GM12878 (cell line): ENCODE measurements around the gene VMO1. TPM values are rescaled to one million over a fixed set of nuclear protein-coding genes. Genes with fewer than 3 reads are reported as not detected.

Experiments
- ATAC-seq: fragments of 200-7000 bp; cut with Tn5 transposase; 3 replicates; pipeline ENCODE4 v1.9.1; 2020; ENCODE audit warnings: mild to moderate bottlenecking, moderate library complexity
- BruUV-seq: library from RNA; stranded (reverse); fragments of 400-500 nt; replicated peaks from 2 replicates; lab custom pipeline; 2021; lab: Mats Ljungman, UMichigan
- CTCF ChIA-PET: fragments of 300-600 bp; sonication (Branson Sonifier 250); formaldehyde crosslinking; extraction: SDS; loops from one replicate; lab custom pipeline; 2021; ENCODE audit warnings: inconsistent platforms; lab: Yijun Ruan, JAX
- POLR2A ChIA-PET: fragments of 350-600 bp; formaldehyde crosslinking; extraction: SDS; loops from one replicate; lab custom pipeline; 2021; ENCODE audit warnings: inconsistent platforms; lab: Charles Lee
- RAD21 ChIA-PET: fragments of 300-600 bp; sonication (Branson Sonifier 250); formaldehyde crosslinking; loops from one replicate; lab custom pipeline; 2023; ENCODE audit warnings: antibody characterized with exemption; ENCODE audit not compliant: unreplicated experiment; lab: Charles Lee
- SMC1A ChIA-PET: fragments of 300-600 bp; sonication (Branson Sonifier 250); formaldehyde crosslinking; loops from one replicate; lab custom pipeline; 2023; ENCODE audit not compliant: unreplicated experiment, uncharacterized antibody; lab: Charles Lee
- DNase-seq: peaks from one replicate; pipeline ENCODE4 v3.0.0-alpha.2; 2011; ENCODE audit warnings: low read depth, low spot score
- FAIRE-seq: peaks from 3 replicates; lab custom pipeline; 2011; peaks lifted over from hg19 to GRCh38; lab: Jason Lieb, UNC
- H2AFZ ChIP-seq: 2 replicates; pipeline ENCODE4 v1.6.0; 2011; ENCODE audit warnings: low read depth, low read length, control low read depth; ENCODE audit not compliant: control insufficient read depth
- H3K27ac ChIP-seq: 2 replicates; pipeline ENCODE4 v1.5.1; 2011; ENCODE audit warnings: control low read depth; ENCODE audit not compliant: control insufficient read depth, insufficient read depth
- H3K27me3 ChIP-seq, 2 experiments: replicated peaks in 1 of 2; 2 replicates each; pipeline versions ENCODE4 v1.6.0 to v1.6.1; 2011; ENCODE audit warnings: low read length in 1 of 2; ENCODE audit not compliant: control insufficient read depth in 2 of 2, insufficient read depth in 2 of 2
- H3K36me3 ChIP-seq, 2 experiments: 2 replicates each; pipeline ENCODE4 v1.5.1; 2011; ENCODE audit warnings: low read length in 1 of 2; ENCODE audit not compliant: control insufficient read depth in 2 of 2, insufficient read depth in 2 of 2
- H3K4me1 ChIP-seq: 2 replicates; pipeline ENCODE4 v1.6.1; 2011; ENCODE audit warnings: mild to moderate bottlenecking, low read length, moderate library complexity, mixed read lengths; ENCODE audit not compliant: control insufficient read depth, insufficient read depth
- H3K4me2 ChIP-seq: 2 replicates; pipeline ENCODE4 v1.6.0; 2011; ENCODE audit warnings: control low read depth; ENCODE audit not compliant: control insufficient read depth, insufficient read depth
- H3K4me3 ChIP-seq: fragments of 200-600 bp; sonication (generic); 2 replicates; pipeline ENCODE4 v1.5.1; 2016
- H3K79me2 ChIP-seq: 2 replicates; pipeline ENCODE4 v1.6.0; 2011; ENCODE audit warnings: low read length; ENCODE audit not compliant: control insufficient read depth, insufficient read depth
- H3K9ac ChIP-seq: 2 replicates; pipeline ENCODE4 v1.8.0; 2011; ENCODE audit warnings: low read length, control low read depth, mixed read lengths; ENCODE audit not compliant: control insufficient read depth, insufficient read depth
- H3K9me3 ChIP-seq: replicated peaks from 3 replicates; pipeline ENCODE4 v1.5.1; 2011; ENCODE audit warnings: mild to moderate bottlenecking, low read length; ENCODE audit not compliant: control insufficient read depth, insufficient read depth
- H4K20me1 ChIP-seq: 2 replicates; pipeline ENCODE4 v1.6.0; 2011; ENCODE audit not compliant: control insufficient read depth, insufficient read depth
- ASH2L ChIP-seq: fragments of 300-600, 200-600 bp; sonication (generic); IDR thresholded peaks from 2 replicates; pipeline ENCODE4 v1.6.1; 2017; ENCODE audit warnings: low read depth, mild to moderate bottlenecking, borderline replicate concordance
- ATF7 ChIP-seq: fragments of 450-650 bp; IDR thresholded peaks from 2 replicates; pipeline ENCODE4 v1.6.1; 2016; ENCODE audit warnings: low read depth, mild to moderate bottlenecking
- HDAC6 ChIP-seq: fragments of 200-600 bp; sonication (generic); IDR thresholded peaks from one replicate; pipeline ENCODE4 v1.8.0; 2017; ENCODE audit warnings: antibody characterized with exemption; ENCODE audit not compliant: unreplicated experiment
- NR2F1 ChIP-seq: fragments of 450-650 bp; conservative IDR thresholded peaks from 2 replicates; pipeline ENCODE4 v1.6.1; 2017; ENCODE audit warnings: mild to moderate bottlenecking
- POLR2AphosphoS2 ChIP-seq: IDR thresholded peaks from 2 replicates; pipeline ENCODE4 v1.6.1; 2011; ENCODE audit warnings: low read depth, mild to moderate bottlenecking, low read length, improper control_type of control experiment, moderate library complexity
- RCOR1 ChIP-seq: conservative IDR thresholded peaks from 2 replicates; pipeline ENCODE4 v1.6.1; 2012; ENCODE audit warnings: low read depth, low read length, improper control_type of control experiment
- SMAD5 ChIP-seq: IDR thresholded peaks from 2 replicates; pipeline ENCODE4 v1.6.1; 2016; ENCODE audit warnings: antibody characterized with exemption, low read depth
- TCF7 ChIP-seq: IDR thresholded peaks from 2 replicates; pipeline ENCODE4 v1.6.1; 2014; ENCODE audit warnings: antibody characterized with exemption, borderline replicate concordance
- ZSCAN29 ChIP-seq: fragments of 450-650 bp; IDR thresholded peaks from 2 replicates; pipeline ENCODE4 v1.6.1; 2017; ENCODE audit warnings: mild to moderate bottlenecking, moderate library complexity
- WGBS: methylation state at CpG from one replicate; pipeline ENCODE4 v1.1.6; 2016; ENCODE audit warnings: low lambda C conversion rate; ENCODE audit not compliant: insufficient replicate concordance, insufficient coverage; ENCODE audit errors: missing lambda C conversion rate; 5-methylcytosine and 5-hydroxymethylcytosine counted together
- in situ Hi-C: fragments of 300-500 bp; cut with MboI; formaldehyde crosslinking; loops from 9 replicates; pipeline ENCODE4 v1.14.3; 2018; ENCODE audit warnings: mixed read lengths
- intact Hi-C: fragments of 100-400 bp; cut with micrococcal nuclease; formaldehyde crosslinking; loops from one replicate; pipeline ENCODE4 v1.14.2; 2022; ENCODE audit not compliant: unreplicated experiment
- polyA plus RNA-seq, 11 experiments: library from polyadenylated mRNA; depleted of rRNA in 4 of 11; unstranded in 6 of 11; stranded (reverse) in 5 of 11; fragments of >200 nt; fragmentation: Nextera tagmentation in 4 of 11; fragmentation: Illumina TruSeq in 1 of 11; extraction: Ambion mirVana in 4 of 11; extraction: Trizol in 1 of 11; gene quantifications; 1 replicate in 1 of 11; 2 replicates in 10 of 11; pipeline versions ENCODE4 v1.2.1 to v1.2.3, GENCODE V29; 2011 to 2016; ENCODE audit warnings: inconsistent platforms in 2 of 11, missing spikeins in 2 of 11, low read depth in 1 of 11
- total RNA-seq, 4 experiments: library from RNA; depleted of rRNA in 3 of 4; stranded (reverse); fragments of >200 nt in 3 of 4; fragmentation: Illumina TruSeq in 1 of 4; extraction: Trizol in 1 of 4; gene quantifications; 2 replicates each; pipeline versions ENCODE4 v1.2.1 to v1.2.3, GENCODE V29; 2013 to 2021
- TF ChIP-seq, protein P1 (sequence below): IDR thresholded peaks from 2 replicates; pipeline ENCODE4 v1.6.1; 2011; ENCODE audit warnings: low read depth, low read length, improper control_type of control experiment, borderline replicate concordance
- TF ChIP-seq, protein P2 (sequence below): fragments of 450-650 bp; conservative IDR thresholded peaks from 2 replicates; pipeline ENCODE4 v1.6.1; 2017; ENCODE audit warnings: mild to moderate bottlenecking, moderate library complexity
- TF ChIP-seq, protein P3 (sequence below): fragments of 450-650 bp; formaldehyde crosslinking; IDR thresholded peaks from 2 replicates; pipeline ENCODE4 v1.4.0; 2020; ENCODE audit warnings: mild to moderate bottlenecking, moderate library complexity

The VMO1 gene
- total and polyA plus RNA-seq, 10 of the 15 experiments (the other 5 are each of a cell fraction or from before 2014, with no cell fraction given): 0.27 to 0.54 (median 0.31) TPM; not detected in 7

DNA sequence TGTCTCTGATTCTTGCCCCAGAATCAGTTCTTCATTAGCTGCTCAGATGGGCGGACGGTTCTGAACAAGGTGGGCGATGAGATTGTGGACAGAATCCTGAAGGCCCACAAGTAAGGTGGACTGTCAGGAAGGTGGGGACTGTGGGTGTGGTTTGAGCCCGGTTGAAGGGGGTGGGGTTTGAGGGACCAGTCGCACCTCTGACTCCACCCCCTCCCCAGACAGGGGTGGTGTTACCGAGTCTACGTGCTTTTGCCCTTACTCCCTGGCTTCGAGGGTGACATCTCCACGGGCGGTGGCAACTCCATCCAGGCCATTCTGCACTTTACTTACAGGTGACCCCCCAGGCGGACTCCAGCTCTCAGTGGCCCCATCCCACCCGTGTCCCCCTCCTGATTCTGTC, 32.1 kb upstream of the VMO1 start:
- Histone ChIP-seq H3K36me3 (no peaks in the 10 kb centered on the region), H3K27ac (no peak overlapping the region), H3K9ac (no peak overlapping the region), H3K27me3 (no peaks in the 10 kb centered on the region), H3K4me3 (no peak overlapping the region), H3K4me1 (no peaks in the 10 kb centered on the region), H3K4me2 (no peak overlapping the region), H4K20me1 (no peaks in the 10 kb centered on the region), H3K79me2 (no peaks in the 10 kb centered on the region), H2AFZ (no peak overlapping the region), H3K9me3 (no peaks in the 10 kb centered on the region)
- 65% methylated on average over 12 of the region's 12 CpGs for WGBS
- CTCF ChIA-PET: no interaction called here
- SMC1A ChIA-PET: no interaction called here
- intact Hi-C loops: no loop called here
- in situ Hi-C loops: no loop called here
- RAD21 ChIA-PET: no interaction called here
- DNase-seq (no peak), FAIRE-seq (no peak), ATAC-seq (no peak; the same call in 2 of the 3 replicates)
- TF ChIP-seq HDAC6 (no peak), RCOR1 (no peak), ASH2L (no peak), SMAD5 (no peak), ZSCAN29 (no peak), NR2F1 (no peak), ATF7 (no peak), POLR2AphosphoS2 (no peak), TCF7 (no peak)
- TF ChIP-seq, protein P1, sequence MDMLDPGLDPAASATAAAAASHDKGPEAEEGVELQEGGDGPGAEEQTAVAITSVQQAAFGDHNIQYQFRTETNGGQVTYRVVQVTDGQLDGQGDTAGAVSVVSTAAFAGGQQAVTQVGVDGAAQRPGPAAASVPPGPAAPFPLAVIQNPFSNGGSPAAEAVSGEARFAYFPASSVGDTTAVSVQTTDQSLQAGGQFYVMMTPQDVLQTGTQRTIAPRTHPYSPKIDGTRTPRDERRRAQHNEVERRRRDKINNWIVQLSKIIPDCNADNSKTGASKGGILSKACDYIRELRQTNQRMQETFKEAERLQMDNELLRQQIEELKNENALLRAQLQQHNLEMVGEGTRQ: no peak
- TF ChIP-seq, protein P2, sequence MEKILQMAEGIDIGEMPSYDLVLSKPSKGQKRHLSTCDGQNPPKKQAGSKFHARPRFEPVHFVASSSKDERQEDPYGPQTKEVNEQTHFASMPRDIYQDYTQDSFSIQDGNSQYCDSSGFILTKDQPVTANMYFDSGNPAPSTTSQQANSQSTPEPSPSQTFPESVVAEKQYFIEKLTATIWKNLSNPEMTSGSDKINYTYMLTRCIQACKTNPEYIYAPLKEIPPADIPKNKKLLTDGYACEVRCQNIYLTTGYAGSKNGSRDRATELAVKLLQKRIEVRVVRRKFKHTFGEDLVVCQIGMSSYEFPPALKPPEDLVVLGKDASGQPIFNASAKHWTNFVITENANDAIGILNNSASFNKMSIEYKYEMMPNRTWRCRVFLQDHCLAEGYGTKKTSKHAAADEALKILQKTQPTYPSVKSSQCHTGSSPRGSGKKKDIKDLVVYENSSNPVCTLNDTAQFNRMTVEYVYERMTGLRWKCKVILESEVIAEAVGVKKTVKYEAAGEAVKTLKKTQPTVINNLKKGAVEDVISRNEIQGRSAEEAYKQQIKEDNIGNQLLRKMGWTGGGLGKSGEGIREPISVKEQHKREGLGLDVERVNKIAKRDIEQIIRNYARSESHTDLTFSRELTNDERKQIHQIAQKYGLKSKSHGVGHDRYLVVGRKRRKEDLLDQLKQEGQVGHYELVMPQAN: no peak
- TF ChIP-seq, protein P3, sequence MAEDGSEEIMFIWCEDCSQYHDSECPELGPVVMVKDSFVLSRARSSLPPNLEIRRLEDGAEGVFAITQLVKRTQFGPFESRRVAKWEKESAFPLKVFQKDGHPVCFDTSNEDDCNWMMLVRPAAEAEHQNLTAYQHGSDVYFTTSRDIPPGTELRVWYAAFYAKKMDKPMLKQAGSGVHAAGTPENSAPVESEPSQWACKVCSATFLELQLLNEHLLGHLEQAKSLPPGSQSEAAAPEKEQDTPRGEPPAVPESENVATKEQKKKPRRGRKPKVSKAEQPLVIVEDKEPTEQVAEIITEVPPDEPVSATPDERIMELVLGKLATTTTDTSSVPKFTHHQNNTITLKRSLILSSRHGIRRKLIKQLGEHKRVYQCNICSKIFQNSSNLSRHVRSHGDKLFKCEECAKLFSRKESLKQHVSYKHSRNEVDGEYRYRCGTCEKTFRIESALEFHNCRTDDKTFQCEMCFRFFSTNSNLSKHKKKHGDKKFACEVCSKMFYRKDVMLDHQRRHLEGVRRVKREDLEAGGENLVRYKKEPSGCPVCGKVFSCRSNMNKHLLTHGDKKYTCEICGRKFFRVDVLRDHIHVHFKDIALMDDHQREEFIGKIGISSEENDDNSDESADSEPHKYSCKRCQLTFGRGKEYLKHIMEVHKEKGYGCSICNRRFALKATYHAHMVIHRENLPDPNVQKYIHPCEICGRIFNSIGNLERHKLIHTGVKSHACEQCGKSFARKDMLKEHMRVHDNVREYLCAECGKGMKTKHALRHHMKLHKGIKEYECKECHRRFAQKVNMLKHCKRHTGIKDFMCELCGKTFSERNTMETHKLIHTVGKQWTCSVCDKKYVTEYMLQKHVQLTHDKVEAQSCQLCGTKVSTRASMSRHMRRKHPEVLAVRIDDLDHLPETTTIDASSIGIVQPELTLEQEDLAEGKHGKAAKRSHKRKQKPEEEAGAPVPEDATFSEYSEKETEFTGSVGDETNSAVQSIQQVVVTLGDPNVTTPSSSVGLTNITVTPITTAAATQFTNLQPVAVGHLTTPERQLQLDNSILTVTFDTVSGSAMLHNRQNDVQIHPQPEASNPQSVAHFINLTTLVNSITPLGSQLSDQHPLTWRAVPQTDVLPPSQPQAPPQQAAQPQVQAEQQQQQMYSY (CRISPR knock-in tag): no peak
- POLR2A ChIA-PET: no interaction called here
- no TSS peak for BruUV-seq
